Measurements from ENCODE around the gene POLR3K. TPM values are rescaled to one million over a fixed set of nuclear protein-coding genes. Genes with fewer than 3 reads are reported as not detected.

Gene POLR3K
- total RNA-seq, 1 donor from 2014 or later = 0.72 TPM

- DNase-seq (ENCODE audit: low spot score) = no peak
These were observed 13.1 kb upstream of the POLR3K start for GRCh38 chr16:66309-67182.

GRCh38 chr16:65745-66144 lies 12.3 kb upstream of the POLR3K start:
- DNase-seq (ENCODE audit: low spot score) = peak; percentile 69

GRCh38 chr16:64914-65255 lies 11.5 kb upstream of the POLR3K start:
- no peak for DNase-seq (ENCODE audit: low spot score)

- DNase-seq (ENCODE audit: low spot score) = no peak
These were observed 10.8 kb upstream of the POLR3K start for GRCh38 chr16:63998-64913.

- no peak for DNase-seq (ENCODE audit: low spot score)
These were observed 10.1 kb upstream of the POLR3K start for GRCh38 chr16:63466-63865.

GRCh38 chr16:62968-63391 lies 9.6 kb upstream of the POLR3K start:
- no peak for DNase-seq (ENCODE audit: low spot score)

GRCh38 chr16:62283-62967 lies 9.0 kb upstream of the POLR3K start:
- no peak for DNase-seq (ENCODE audit: low spot score)

- no peak for DNase-seq (ENCODE audit: low spot score)
These were observed 8.5 kb upstream of the POLR3K start for GRCh38 chr16:61879-62281.

- no peak for DNase-seq (ENCODE audit: low spot score)
These were observed 7.8 kb upstream of the POLR3K start for GRCh38 chr16:60929-61878.

- DNase-seq (ENCODE audit: low spot score) = no peak
These were observed 6.8 kb upstream of the POLR3K start for GRCh38 chr16:60166-60565.

- no peak for DNase-seq (ENCODE audit: low spot score)
These were observed 6.1 kb upstream of the POLR3K start for GRCh38 chr16:59440-60059.

- no peak for DNase-seq (ENCODE audit: low spot score)
These were observed 5.4 kb upstream of the POLR3K start for GRCh38 chr16:58491-59439.

- DNase-seq (ENCODE audit: low spot score) = no peak
These were observed 4.3 kb upstream of the POLR3K start for GRCh38 chr16:57711-58110.

- DNase-seq (ENCODE audit: low spot score) = no peak
These were observed 3.0 kb upstream of the POLR3K start for GRCh38 chr16:56231-56927.

- no peak for DNase-seq (ENCODE audit: low spot score)
These were observed 2.2 kb upstream of the POLR3K start for GRCh38 chr16:55571-56136.

- no peak for DNase-seq (ENCODE audit: low spot score)
These were observed 801 bp upstream of the POLR3K start for GRCh38 chr16:54237-54581.

GRCh38 chr16:50769-51591 lies 2.4 kb downstream of the POLR3K start:
- DNase-seq (ENCODE audit: low spot score) = no peak

- no peak for DNase-seq (ENCODE audit: low spot score)
These were observed 6.2 kb downstream of the POLR3K start for GRCh38 chr16:47234-47633.

All from umbilical cord (tissue), 2 donors.